ENCODE data around the gene MTMR12.
"Not testable (repeated sequence)": the region's sequence is repeated elsewhere in the genome, so short reads cannot be mapped to it uniquely, and the experiment has no call there.

Gene MTMR12

DNA sequence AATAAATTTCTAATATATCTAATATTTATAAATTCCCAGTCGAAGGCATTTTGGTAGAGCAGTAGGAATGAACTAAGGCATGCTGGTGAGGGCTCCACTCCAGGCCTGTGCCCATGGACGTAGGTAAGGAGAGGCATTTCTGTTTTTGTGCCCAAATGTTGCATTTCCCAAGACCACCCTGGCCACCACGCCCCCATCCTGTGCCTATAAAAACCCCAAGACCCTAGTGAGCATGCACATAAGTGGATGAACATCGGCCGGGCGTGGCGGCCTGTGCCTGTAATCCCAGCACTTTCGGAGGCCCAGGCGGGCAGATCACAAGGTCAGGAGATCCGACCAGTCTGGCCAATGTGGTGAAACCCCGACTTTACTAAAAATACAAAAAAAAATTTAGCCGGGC lies 10.1 kb upstream of the MTMR12 start:
- no peak for DNase-seq

- DNase-seq = peak in 1 of 2 donors; percentile 5
Measured at GRCh38 chr5:32321787-32322186, 9.0 kb upstream of the MTMR12 start.

- DNase-seq = no peak
Measured at GRCh38 chr5:32320576-32320975, 7.8 kb upstream of the MTMR12 start.

GRCh38 chr5:32319926-32320543 lies 7.3 kb upstream of the MTMR12 start:
- no peak for DNase-seq

DNA sequence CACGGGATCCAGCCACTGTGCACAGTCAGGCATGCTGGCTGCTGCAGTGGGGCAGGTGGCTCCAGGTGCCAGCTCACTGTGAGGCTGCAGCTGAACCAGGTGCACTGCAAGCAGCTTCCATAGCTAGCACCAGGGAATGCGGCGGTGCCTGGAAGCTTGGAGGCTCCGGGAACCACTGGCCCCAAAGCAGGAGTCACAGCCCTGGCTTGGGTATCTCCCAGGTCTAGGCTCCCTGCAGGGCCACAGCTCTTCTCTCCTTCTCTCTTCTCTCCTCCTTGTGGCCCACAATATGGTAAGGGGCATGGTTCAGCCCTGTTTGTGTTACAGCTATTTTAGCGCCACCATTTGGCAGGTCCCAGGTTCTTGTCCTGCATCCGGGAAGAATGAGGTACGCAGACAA lies 6.7 kb upstream of the MTMR12 start:
- DNase-seq = no peak

- peak in 1 of 2 donors; percentile 8 for DNase-seq
Measured at GRCh38 chr5:32317041-32317440, 4.3 kb upstream of the MTMR12 start.

- peak; percentile 38 to 59 for DNase-seq
Measured at GRCh38 chr5:32315221-32316014, 2.7 kb upstream of the MTMR12 start.

GRCh38 chr5:32314658-32315057 lies 1.9 kb upstream of the MTMR12 start:
- no peak for DNase-seq

GRCh38 chr5:32314152-32314488 lies 1.4 kb upstream of the MTMR12 start:
- not testable (repeated sequence) for DNase-seq

DNA sequence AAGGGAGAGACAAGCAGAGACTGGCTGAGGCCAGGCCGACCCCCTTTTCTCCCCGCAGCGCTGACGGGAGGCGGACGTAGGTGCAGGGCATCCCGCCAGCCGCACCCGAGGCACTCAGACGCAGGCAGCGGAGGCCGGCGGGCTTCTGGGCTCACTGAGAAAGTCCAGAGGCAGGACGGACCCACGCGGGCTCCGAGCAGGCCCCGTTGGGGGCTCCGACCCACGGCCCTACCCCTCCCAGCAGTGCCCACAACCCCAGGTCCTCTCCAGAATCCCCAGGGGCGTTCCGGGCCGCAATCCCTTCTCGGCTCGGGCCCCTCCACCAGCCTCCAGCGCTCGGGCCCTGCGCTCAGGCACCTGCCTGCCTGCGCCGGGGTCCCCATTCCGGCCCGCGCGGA lies 543 bp downstream of the MTMR12 start:
- peak in 1 of 2 donors; percentile 29 for DNase-seq

- DNase-seq = no peak
Measured at GRCh38 chr5:32311404-32312196, 1.1 kb downstream of the MTMR12 start.

- DNase-seq = peak; percentile 49 to 54
Measured at GRCh38 chr5:32309761-32310160, 3.0 kb downstream of the MTMR12 start.

DNA sequence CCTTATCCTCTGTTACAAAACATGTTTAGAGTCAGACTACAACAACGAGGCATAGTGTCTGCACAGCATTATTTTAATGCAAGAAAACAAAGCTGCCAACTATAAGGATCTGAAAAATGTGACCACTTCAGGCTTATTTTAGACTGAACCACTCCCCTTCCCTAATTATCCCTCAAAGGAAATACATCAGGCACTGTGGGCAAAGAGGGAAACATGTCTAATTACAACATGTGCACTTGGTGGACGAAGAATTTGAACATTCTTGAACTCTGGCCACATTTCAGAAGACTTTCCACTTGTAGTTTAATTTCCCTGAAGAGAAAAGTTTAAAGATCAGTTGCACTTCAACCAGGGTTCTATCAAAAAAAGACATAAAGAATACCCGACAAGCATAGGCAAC lies 3.8 kb downstream of the MTMR12 start:
- peak; percentile 66 to 75 for DNase-seq

GRCh38 chr5:32307769-32308194 lies 5.0 kb downstream of the MTMR12 start:
- DNase-seq = no peak

- peak; percentile 74 to 82 for DNase-seq
Measured at GRCh38 chr5:32304622-32305021, 8.1 kb downstream of the MTMR12 start.

- no peak for DNase-seq
Measured at GRCh38 chr5:32303755-32304120, 9.0 kb downstream of the MTMR12 start.

- no peak for DNase-seq
Measured at GRCh38 chr5:32302835-32303754, 9.6 kb downstream of the MTMR12 start.

- DNase-seq = peak in 1 of 2 donors; percentile 35
Measured at GRCh38 chr5:32301891-32302290, 10.8 kb downstream of the MTMR12 start.

- peak in 1 of 2 donors; percentile 10 for DNase-seq
Measured at GRCh38 chr5:32299059-32299677, 13.6 kb downstream of the MTMR12 start.

- peak in 1 of 2 donors; percentile 60 for DNase-seq
Measured at GRCh38 chr5:32298059-32298415, 14.7 kb downstream of the MTMR12 start.

DNA sequence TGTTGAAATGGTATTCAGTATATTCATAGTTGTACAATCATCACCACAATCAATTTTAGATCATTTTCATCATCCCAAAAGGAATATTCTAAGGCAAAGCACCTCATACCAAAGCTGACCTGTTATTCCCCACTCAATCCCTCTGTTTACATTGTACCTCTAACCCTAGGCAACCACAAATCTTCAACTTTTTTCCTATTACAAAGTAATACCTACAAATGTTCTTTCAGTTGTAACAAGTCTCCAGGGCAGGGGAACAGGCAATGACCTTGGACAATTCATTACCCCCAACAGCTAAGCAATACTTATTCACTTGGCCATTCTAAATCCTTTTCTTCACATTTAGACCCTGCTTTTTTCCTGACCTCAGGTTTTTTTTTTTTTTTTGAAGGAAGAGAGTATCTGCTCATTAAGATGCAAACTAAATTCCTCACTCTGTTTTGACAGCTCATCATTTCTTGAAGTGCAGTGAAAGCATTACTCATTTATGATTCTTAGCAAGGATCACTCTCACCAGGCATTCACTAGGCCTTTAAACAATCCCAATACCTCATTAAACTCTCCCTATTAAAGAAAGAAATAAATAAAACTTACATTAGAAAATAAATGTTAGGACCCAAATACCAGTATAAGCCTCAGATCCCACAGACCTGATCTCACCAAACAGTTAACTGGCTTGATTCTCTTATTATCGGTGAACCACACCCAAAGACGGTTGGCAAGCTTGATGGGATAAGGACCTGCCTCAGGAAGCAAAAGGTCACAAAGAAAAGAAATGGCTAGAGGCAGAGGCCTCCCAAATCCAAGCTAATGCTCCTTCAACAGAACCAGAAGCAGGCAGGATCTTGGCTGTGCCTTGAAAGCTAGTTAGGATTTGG lies 15.3 kb downstream of the MTMR12 start:
- DNase-seq = no peak

Measured in inflammatory macrophage (primary cell).